GM23248 (cell line): Measurements from ENCODE around the gene PTPRU. TPM values are rescaled to one million over a fixed set of nuclear protein-coding genes. Genes with fewer than 3 reads are reported as not detected.

Experiments
- DNase-seq: peaks from one replicate; pipeline ENCODE4 v3.0.0-alpha.2; 2015
- H2AFZ ChIP-seq: fragments of 200-600 bp; sonication (generic); 2 replicates; pipeline ENCODE4 v1.6.1; 2016; ENCODE audit warnings: antibody characterized with exemption
- H3F3A ChIP-seq: fragments of 200-600 bp; sonication (generic); 2 replicates; pipeline ENCODE4 v1.6.1; 2016; ENCODE audit warnings: mild to moderate bottlenecking, antibody characterized with exemption, mixed run types; ENCODE audit not compliant: insufficient read depth
- H3K27ac ChIP-seq: fragments of 200-600 bp; sonication (generic); 2 replicates; pipeline ENCODE4 v1.5.1; 2016; ENCODE audit warnings: mild to moderate bottlenecking
- H3K27me3 ChIP-seq: fragments of 200-600 bp; sonication (generic); replicated peaks from 2 replicates; pipeline ENCODE4 v1.6.1; 2016; ENCODE audit warnings: mild to moderate bottlenecking; ENCODE audit not compliant: insufficient read depth
- H3K36me3 ChIP-seq: fragments of 200-600 bp; sonication (generic); 2 replicates; pipeline ENCODE4 v1.6.1; 2016; ENCODE audit warnings: low read depth, mild to moderate bottlenecking
- H3K4me1 ChIP-seq: fragments of 200-600 bp; sonication (generic); 2 replicates; pipeline ENCODE4 v1.6.1; 2016; ENCODE audit warnings: mild to moderate bottlenecking; ENCODE audit not compliant: insufficient read depth
- H3K4me2 ChIP-seq: fragments of 200-600 bp; sonication (generic); one replicate; pipeline ENCODE4 v1.6.1; 2016; ENCODE audit warnings: mild to moderate bottlenecking; ENCODE audit not compliant: unreplicated experiment
- H3K4me3 ChIP-seq: fragments of 200-600 bp; sonication (generic); 2 replicates; pipeline ENCODE4 v1.5.1; 2016; ENCODE audit warnings: mild to moderate bottlenecking
- H3K79me2 ChIP-seq: fragments of 200-600 bp; sonication (generic); 2 replicates; pipeline ENCODE4 v1.6.1; 2016; ENCODE audit warnings: mild to moderate bottlenecking; ENCODE audit not compliant: insufficient read depth
- H3K9ac ChIP-seq: fragments of 200-600 bp; sonication (generic); 2 replicates; pipeline ENCODE4 v1.6.1; 2016; ENCODE audit warnings: mild to moderate bottlenecking
- H3K9me2 ChIP-seq: fragments of 200-600 bp; sonication (generic); 2 replicates; pipeline ENCODE4 v1.6.1; 2016; ENCODE audit warnings: mixed run types, mild to moderate bottlenecking, moderate library complexity; ENCODE audit not compliant: insufficient read depth
- H3K9me3 ChIP-seq: fragments of 200-600 bp; sonication (generic); one replicate; pipeline ENCODE4 v1.6.1; 2017; ENCODE audit warnings: low read depth
- H4K20me1 ChIP-seq: fragments of 200-600 bp; sonication (generic); 2 replicates; pipeline ENCODE4 v1.6.0; 2016; ENCODE audit not compliant: insufficient read depth
- EZH2 ChIP-seq: fragments of 200-600 bp; sonication (generic); IDR thresholded peaks from 2 replicates; pipeline ENCODE4 v1.6.1; 2018; ENCODE audit warnings: antibody characterized with exemption, mild to moderate bottlenecking; ENCODE audit not compliant: insufficient read depth, poor library complexity, severe bottlenecking
- EZH2phosphoT487 ChIP-seq: fragments of 200-600 bp; sonication (generic); IDR thresholded peaks from 2 replicates; pipeline ENCODE4 v1.6.1; 2018; ENCODE audit warnings: antibody characterized with exemption, moderate library complexity, mild to moderate bottlenecking, low read depth; ENCODE audit not compliant: insufficient read depth
- WGBS, 2 experiments: methylation state at CpG; one replicate each; pipeline ENCODE4 v1.1.6; 2015 to 2017; ENCODE audit warnings: low lambda C conversion rate in 2 of 2, low coverage in 1 of 2; ENCODE audit errors: missing lambda C conversion rate in 2 of 2; 5-methylcytosine and 5-hydroxymethylcytosine counted together
- in situ Hi-C: fragments of 300-500 bp; cut with MboI; formaldehyde crosslinking; loops from 2 replicates; pipeline ENCODE4 v1.15.0; 2020
- polyA plus RNA-seq: library from polyadenylated mRNA; unstranded; fragments of >200 nt; fragmentation: Nextera tagmentation; extraction: Ambion mirVana; gene quantifications from 2 replicates; pipeline ENCODE4 v1.2.1, GENCODE V29; 2016
- total RNA-seq: library from RNA; depleted of rRNA; stranded (reverse); fragments of >200 nt; shearing (Covaris generic); gene quantifications from 2 replicates; pipeline ENCODE4 v1.2.3, GENCODE V29; 2014

Gene PTPRU
- total and polyA plus RNA-seq, 2 experiments from 2014 or later: 6.2 to 16.8 TPM

DNA sequence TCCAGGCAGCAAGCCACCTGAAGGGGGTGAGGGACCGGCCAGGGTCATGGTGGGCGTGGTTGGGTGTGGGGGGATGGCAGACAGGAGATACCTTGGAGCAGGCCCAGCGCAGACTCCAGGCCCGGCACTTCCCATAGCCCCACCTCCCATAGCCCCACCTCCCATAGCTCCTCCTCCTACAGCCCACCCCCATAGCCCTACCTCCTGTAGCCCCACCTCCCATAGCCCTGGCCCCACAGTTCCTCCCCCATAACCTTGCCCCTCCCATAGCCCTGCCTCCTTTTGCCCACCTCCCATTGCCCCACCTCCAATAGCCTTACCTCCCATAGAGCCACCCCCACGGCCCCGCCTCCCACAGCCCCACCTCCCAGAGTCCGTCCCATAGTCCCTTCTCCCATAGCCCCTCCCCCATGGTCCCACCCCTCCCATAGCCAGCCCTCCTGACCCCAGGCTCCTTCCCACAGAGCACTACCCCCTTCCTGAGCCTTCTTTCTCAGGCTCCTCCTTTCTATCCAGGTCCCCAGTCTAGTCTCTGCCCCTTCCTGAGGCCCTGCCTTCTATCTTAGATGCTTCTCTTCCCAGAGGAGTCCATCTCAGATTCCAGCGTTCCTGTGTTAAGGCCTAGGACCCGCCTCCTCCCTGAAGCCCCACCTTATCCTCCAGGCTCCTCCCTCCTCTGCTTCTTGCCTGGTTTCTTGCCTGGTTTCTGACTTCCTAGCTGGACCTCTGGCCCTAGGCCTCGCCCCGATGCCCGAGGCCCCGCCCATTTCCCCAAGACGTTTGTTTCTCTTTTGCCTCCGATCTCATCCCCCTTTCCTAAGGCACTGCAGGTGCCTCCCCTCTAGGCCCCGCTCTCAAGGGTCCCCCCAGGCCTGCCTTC lies 46.8 kb downstream of the PTPRU start:
- no peaks in the 10 kb centered on the region for H3K9me2 ChIP-seq
- no peaks in the 10 kb centered on the region for H3K36me3 ChIP-seq
- H3K27me3 ChIP-seq: no peaks in the 10 kb centered on the region
- no peak overlapping the region for H3K27ac ChIP-seq
- DNase-seq: peak; percentile 19
- H3K9ac ChIP-seq: no peak overlapping the region
- H3K9me3 ChIP-seq: no peaks in the 10 kb centered on the region
- in situ Hi-C loops: no loop called here
- no peak overlapping the region for H3K4me2 ChIP-seq
- no peak for TF ChIP-seq EZH2
- TF ChIP-seq EZH2phosphoT487: no peak
- no peaks in the 10 kb centered on the region for H3F3A ChIP-seq
- H3K4me3 ChIP-seq: no peak overlapping the region
- no peak overlapping the region for H2AFZ ChIP-seq
- H4K20me1 ChIP-seq: no peaks in the 10 kb centered on the region
- H3K79me2 ChIP-seq: no peaks in the 10 kb centered on the region
- 48 to 59% methylated on average over 8 to 16 of the region's 16 CpGs for WGBS, 2 experiments
- H3K4me1 ChIP-seq: peaks cover 10% of the 10 kb centered on the region

DNA sequence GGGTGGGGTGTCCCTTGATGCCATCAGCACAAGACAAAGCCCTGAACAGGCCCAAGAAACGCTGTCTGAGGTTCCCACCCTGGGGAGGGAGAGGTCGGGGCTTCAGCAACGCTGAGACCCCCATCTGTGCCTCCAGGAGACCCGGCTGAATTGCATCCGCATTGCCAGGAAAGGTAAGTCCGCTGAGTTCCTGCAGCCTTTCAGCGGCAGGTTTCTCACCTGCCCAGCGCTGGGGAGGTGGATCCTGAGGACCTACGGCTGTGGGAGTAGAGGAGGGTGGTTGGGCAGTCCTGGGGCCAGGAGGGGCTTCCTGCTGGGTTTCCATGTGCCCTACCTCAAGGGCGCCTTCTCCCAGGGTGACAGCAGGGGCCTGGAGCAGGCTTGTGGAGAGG lies 47.5 kb downstream of the PTPRU start:
- no peaks in the 10 kb centered on the region for H3K36me3 ChIP-seq
- WGBS, 2 experiments: 80 to 92% methylated on average over 7 to 10 of the region's 10 CpGs
- H3K4me3 ChIP-seq: no peak overlapping the region
- peaks cover 10% of the 10 kb centered on the region for H3K4me1 ChIP-seq
- H4K20me1 ChIP-seq: no peaks in the 10 kb centered on the region
- no peak overlapping the region for H2AFZ ChIP-seq
- H3K27me3 ChIP-seq: no peaks in the 10 kb centered on the region
- no peak for TF ChIP-seq EZH2phosphoT487
- TF ChIP-seq EZH2: no peak
- H3K9me3 ChIP-seq: no peaks in the 10 kb centered on the region
- no peaks in the 10 kb centered on the region for H3K9me2 ChIP-seq
- no peak overlapping the region for H3K4me2 ChIP-seq
- no peak overlapping the region for H3K9ac ChIP-seq
- H3K79me2 ChIP-seq: no peaks in the 10 kb centered on the region
- no peaks in the 10 kb centered on the region for H3F3A ChIP-seq
- in situ Hi-C loops: no loop called here
- no peak overlapping the region for H3K27ac ChIP-seq
- DNase-seq: no peak

DNA sequence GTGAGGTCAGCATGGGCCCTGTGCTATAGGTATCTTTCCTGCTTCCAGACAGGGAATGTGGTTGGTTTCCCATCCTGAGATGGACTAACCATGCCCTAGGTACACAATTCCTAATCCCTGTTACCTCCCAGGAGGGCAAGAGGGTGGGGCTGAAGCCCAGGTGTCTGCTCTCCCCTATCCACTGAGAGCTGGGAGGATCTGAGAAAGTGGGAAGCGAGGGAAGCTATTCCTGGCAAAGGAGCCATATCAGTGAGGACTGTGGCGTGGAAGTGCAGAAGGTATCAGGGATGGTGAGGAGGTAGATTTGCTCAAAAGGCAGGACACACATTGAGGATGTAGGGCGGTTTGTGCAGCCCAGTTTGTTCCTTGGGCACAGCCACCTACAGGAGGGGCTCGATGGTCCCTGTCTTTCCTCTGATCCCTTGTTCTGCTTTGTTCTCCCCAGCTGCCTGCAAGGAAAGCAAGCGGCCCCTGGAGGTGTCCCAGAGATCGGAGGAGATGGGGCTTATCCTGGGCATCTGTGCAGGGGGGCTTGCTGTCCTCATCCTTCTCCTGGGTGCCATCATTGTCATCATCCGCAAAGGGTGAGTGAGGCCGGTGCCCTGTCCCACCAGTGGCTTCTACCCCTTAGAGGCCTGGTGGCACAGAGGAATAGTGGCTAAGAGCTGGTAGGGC lies 48.1 kb downstream of the PTPRU start:
- no peaks in the 10 kb centered on the region for H3F3A ChIP-seq
- no peak overlapping the region for H3K4me2 ChIP-seq
- H3K36me3 ChIP-seq: no peaks in the 10 kb centered on the region
- no peaks in the 10 kb centered on the region for H3K9me2 ChIP-seq
- H3K79me2 ChIP-seq: no peaks in the 10 kb centered on the region
- no peaks in the 10 kb centered on the region for H3K27me3 ChIP-seq
- no peak for DNase-seq
- 89 to 92% methylated on average over 8 of the region's 8 CpGs for WGBS, 2 experiments
- TF ChIP-seq EZH2: no peak
- no peak for TF ChIP-seq EZH2phosphoT487
- no peak overlapping the region for H3K4me3 ChIP-seq
- no peak overlapping the region for H3K27ac ChIP-seq
- no peaks in the 10 kb centered on the region for H3K9me3 ChIP-seq
- no peak overlapping the region for H3K9ac ChIP-seq
- in situ Hi-C loops: no loop called here
- H3K4me1 ChIP-seq: peaks cover 10% of the 10 kb centered on the region
- H2AFZ ChIP-seq: no peak overlapping the region
- H4K20me1 ChIP-seq: no peaks in the 10 kb centered on the region

DNA sequence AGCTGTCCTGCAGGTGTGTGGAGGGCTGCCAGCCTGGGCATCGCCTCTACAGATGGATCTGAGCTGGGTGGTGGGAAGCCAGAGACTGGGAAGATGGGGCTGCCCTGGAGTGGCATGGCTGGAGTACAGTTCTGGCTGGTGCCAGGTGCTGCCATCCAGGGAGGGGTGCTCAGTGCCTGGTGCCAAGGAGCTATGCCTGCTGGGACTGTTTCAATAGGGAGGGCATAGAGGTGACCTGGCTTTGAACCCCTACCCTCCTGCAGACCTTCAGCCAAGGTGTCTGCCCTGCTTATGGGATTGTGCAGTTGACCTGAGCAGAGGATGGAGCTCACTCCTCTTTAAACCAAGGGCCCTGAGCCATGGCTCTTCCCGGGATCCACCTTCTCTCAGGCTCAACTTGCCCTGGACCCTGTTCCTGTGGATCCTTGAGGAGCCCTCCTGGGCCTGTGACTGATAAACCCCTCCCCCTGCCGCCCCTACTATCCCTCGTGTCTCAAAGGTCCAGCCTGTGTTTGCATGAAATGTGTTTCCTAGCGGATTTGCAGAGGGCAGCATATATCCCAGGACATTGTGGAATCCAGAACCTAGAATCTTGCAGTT lies 48.7 kb downstream of the PTPRU start:
- Histone ChIP-seq H3K36me3 (no peaks in the 10 kb centered on the region), H3K27ac (no peak overlapping the region), H3K4me3 (no peak overlapping the region), H3F3A (no peaks in the 10 kb centered on the region), H3K9me3 (no peaks in the 10 kb centered on the region), H2AFZ (no peak overlapping the region), H3K4me1 (peaks cover 10% of the 10 kb centered on the region), H3K4me2 (no peak overlapping the region), H3K79me2 (no peaks in the 10 kb centered on the region), H3K9me2 (no peaks in the 10 kb centered on the region), H4K20me1 (no peaks in the 10 kb centered on the region), H3K9ac (no peak overlapping the region), H3K27me3 (no peaks in the 10 kb centered on the region)
- TF ChIP-seq EZH2 (no peak), EZH2phosphoT487 (no peak)
- WGBS, 2 experiments: 91 to 94% methylated on average over 5 of the region's 5 CpGs
- DNase-seq: no peak
- in situ Hi-C loops: no loop called here
